SHP77 (cell line): Measurements from ENCODE around the gene TRIM24.
A peak's percentile ranks its signal among the peaks of the same experiment; 100 is the strongest.

Experiments
- DNase-seq, 2 experiments: peaks; one replicate each; lab custom pipeline; 2025; lab: John Stamatoyannopoulos, UW

Gene TRIM24

DNA sequence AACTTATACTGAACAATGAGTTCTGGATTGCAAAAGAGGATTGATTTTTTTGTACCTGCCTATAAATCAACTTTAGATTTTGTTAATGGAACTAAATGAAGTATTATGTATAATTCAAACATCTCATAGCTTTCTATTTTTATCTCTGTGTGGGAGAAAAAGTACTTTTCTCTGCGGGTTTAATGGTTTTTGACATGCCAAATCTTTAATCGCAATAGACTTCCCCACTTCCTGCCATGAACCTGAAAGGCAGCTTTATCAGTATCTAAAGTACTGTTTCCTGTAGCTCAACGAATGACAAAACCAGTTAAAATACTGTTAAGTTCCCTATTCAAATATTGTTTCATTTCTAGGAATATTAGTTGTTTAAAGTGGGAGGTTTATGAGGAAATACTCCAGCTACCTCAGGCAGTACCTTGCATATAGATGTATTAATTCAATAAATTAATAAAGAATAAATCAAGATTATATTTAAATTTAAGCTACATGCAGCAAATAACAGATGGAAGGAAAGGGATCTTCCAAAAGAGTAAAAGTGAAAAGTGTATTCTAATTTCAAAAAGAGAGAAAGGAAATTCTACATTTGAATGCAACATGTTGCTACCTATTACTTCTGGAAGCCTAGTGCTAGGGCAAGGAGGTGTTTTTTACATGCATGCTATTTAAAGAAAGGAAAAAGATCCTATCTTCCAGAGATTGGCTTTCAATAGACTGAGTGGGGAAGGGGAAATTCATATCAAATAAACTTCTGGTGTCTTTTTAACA is 165.2 kb downstream of the TRIM24 start:
- DNase-seq = no peak

DNA sequence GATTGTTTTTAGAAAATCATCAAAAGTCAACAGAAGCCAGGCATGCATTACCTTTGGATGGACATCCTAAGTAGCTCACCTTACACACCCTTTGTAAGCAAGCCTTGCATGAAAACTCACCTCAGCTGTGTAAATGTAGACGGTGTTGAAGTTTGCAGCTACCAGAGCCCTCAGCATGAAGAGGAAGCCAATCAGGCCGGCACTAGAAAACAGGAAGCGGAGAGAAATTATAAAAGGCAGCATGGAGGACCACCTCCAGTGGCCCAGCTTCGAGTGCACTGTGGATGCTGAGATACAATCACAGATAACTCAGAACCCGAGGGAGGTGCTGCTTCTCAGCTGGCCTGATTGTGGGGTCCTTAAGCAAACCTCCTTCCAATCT is 165.8 kb downstream of the TRIM24 start:
- peak in 1 of 2 experiments; percentile 17 for DNase-seq

DNA sequence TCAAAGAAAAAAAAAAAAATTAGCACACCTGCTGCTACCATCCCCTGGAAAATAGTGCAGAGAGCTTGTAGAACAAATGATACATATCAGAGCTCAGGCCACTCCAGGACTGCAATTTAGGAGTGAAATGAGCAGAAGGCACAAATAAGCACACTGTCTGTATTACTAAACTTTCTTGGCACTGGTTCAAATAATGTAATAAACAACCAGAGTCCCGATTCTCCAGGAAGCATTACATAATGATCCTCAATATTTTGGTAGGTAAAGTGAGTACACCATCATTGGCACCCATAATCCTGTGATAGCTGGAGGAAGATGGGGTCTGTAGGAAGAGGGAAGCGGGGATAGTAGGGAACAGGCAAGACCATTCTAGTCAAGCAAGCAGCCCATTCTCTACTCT is 166.8 kb downstream of the TRIM24 start:
- DNase-seq = no peak

DNA sequence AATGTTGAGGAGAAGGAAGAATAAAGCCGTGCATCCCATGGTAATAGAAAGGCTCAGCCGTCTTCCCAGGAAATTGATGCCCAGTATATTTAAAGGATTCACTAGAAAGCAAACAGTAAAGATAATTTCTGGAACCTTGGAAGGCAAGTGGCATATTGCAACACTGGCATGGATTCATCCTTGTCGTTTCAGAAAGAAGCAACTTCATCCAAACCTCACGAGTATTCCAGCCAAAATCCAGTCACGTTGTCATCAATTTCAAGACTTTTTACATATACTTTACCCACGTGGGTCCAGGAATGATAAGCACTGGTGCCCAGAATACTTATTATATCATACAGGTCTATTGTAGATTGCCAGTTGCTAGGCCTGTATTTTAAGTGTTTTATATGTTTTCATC is 167.3 kb downstream of the TRIM24 start:
- no peak for DNase-seq

DNA sequence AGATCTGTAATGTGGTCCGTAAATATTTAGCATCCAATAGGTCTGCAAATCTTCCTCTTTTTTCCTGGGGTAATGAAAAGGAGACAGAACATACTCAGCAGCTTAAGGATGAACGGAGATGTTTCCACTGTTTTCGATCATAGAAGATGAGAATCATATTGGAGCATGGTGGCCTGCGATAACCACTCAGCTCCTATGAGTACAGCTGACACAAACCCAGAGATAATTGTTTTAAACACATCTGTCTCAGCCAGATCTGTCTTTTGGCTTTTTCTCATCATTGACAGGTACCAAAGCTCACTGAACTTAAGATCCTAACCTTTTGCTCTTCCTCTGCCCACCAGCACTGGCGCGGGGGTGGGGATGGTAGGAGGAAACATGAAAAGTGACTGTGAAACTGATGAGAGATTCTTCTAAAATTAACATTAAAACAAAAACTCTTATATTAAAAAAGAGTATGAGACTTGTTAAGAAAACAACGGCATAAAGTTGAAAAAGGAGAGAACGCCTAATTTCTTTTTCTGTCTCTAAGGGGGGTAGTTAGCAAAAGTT is 170.1 kb downstream of the TRIM24 start:
- DNase-seq = no peak

DNA sequence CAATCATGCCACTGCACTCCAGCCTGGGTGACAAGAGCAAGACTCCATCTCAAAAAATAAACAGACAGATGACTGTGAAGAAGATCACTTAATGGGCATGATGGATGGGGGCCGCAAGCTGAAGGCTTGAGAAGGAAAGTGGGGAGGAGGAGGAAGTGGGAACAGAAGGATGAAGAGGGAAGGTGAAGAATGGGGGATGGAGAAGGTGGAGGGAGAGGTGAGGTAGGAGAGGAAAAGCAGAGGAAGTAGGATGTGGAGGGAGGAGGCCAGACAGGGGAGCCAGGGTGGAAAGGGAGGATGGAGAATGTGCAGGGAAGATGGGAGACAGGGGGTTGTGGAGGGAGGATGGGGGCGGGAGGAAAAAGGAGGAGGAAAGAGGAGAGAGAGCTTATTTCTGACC is 172.3 kb downstream of the TRIM24 start:
- DNase-seq = no peak

DNA sequence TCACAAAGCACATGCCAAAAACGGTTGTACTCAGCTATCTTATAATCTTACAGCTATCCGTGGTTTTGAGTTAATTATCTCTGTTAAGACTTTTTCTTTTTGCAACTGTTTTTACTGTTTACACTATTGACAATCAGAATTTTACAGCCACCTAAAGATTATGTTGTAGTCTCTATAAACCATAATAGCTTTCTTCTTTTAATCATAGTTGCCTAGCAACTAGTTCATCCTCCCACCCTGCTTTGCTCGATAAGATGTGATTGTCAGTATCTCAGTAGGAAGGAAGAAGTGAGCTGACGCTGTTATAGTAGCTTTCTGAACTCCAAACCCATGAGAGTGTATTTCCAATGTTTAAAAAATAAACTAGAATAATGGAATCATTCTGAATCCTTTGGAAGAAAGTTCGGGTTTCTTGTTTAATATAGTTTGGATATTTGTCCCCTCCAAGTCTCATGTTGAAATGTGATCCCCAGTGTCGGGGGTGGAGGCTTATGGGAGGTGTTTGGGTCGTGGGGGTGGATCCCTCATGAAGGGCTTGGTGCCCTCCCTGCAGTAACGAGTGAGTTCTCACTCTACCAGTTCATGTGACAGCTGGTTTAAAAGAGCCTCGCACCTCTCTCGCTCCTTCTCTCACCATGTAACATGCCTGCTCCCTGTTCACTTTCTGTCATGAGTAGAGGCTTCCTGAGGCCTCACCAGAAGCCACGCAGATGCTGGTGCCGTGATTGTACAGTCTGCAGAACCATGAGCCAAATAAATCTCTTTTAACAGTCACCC is 173.0 kb downstream of the TRIM24 start:
- DNase-seq = no peak
